CD4-positive, alpha-beta T cell (primary cell): ENCODE results near the gene ZSCAN22. TPM values are rescaled to one million over a fixed set of nuclear protein-coding genes. Genes with fewer than 3 reads are reported as not detected.

Experiments used
- ATAC-seq: fragments of 200-7000 bp; cut with Tn5 transposase; one replicate; pipeline ENCODE4 v1.10.0; 2022; ENCODE audit warnings: mild to moderate bottlenecking; ENCODE audit not compliant: poor library complexity
- CTCF ChIA-PET: fragments of 350-600 bp; sonication (Branson Sonifier 250); formaldehyde crosslinking; loops from one replicate; lab custom pipeline; 2021; ENCODE audit warnings: antibody characterized with exemption, inconsistent platforms; lab: Charles Lee
- POLR2A ChIA-PET: fragments of 350-600 bp; sonication (Branson Sonifier 250); formaldehyde crosslinking; loops from one replicate; lab custom pipeline; 2021; ENCODE audit warnings: antibody characterized with exemption, inconsistent platforms; lab: Charles Lee
- DNase-seq, 14 experiments: peaks; one replicate each; pipeline ENCODE4 v3.0.0-alpha.2; 2013 to 2020; ENCODE audit warnings: mixed read lengths in 2 of 14
- H3K27ac ChIP-seq, 2 donors: one replicate each; pipeline versions ENCODE4 v1.5.1 to v1.7.0; 2013; ENCODE audit warnings: low read length in 2 of 2, low read depth in 1 of 2, mild to moderate bottlenecking in 1 of 2
- H3K27me3 ChIP-seq, 2 experiments: 1 replicate in 1 of 2; 2 replicates in 1 of 2; pipeline versions ENCODE4 v1.6.1 to v1.7.0; 2013; ENCODE audit warnings: low read length in 2 of 2, control low read depth in 1 of 2, mild to moderate bottlenecking in 1 of 2, moderate library complexity in 1 of 2; ENCODE audit not compliant: insufficient read depth in 2 of 2, control insufficient read depth in 1 of 2
- H3K36me3 ChIP-seq: one replicate; pipeline ENCODE4 v1.6.1; 2013; ENCODE audit warnings: low read length, control low read depth; ENCODE audit not compliant: insufficient read depth
- H3K4me1 ChIP-seq: one replicate; pipeline ENCODE4 v1.6.1; 2013; ENCODE audit warnings: low read length, control low read depth; ENCODE audit not compliant: insufficient read depth
- H3K4me3 ChIP-seq: one replicate; pipeline ENCODE4 v1.5.1; 2013; ENCODE audit warnings: mild to moderate bottlenecking, low read length, moderate library complexity
- H3K9me3 ChIP-seq, 2 experiments: 1 replicate in 1 of 2; 2 replicates in 1 of 2; pipeline versions ENCODE4 v1.6.1 to v1.7.0; 2013; ENCODE audit warnings: low read length in 2 of 2, mild to moderate bottlenecking in 2 of 2, control low read depth in 1 of 2, moderate library complexity in 1 of 2; ENCODE audit not compliant: control insufficient read depth in 1 of 2, insufficient read depth in 1 of 2
- H3K27ac Mint-ChIP-seq: one replicate; pipeline ENCODE4 v1.8.0; 2020; ENCODE audit warnings: mixed read lengths
- H3K27me3 Mint-ChIP-seq: one replicate; pipeline ENCODE4 v1.8.0; 2021; ENCODE audit warnings: mixed read lengths
- H3K36me3 Mint-ChIP-seq: one replicate; pipeline ENCODE4 v1.8.0; 2021; ENCODE audit warnings: low read depth, mixed read lengths
- H3K4me1 Mint-ChIP-seq: one replicate; pipeline ENCODE4 v1.8.0; 2021; ENCODE audit warnings: low read depth, mixed read lengths
- H3K4me3 Mint-ChIP-seq: one replicate; pipeline ENCODE4 v1.8.0; 2020; ENCODE audit warnings: mild to moderate bottlenecking, mixed read lengths
- H3K9me3 Mint-ChIP-seq: one replicate; pipeline ENCODE4 v1.8.0; 2020; ENCODE audit warnings: mixed read lengths
- CTCF ChIP-seq: fragments of 200-600 bp; IDR thresholded peaks from one replicate; pipeline ENCODE4 v1.8.0; 2022; ENCODE audit warnings: antibody characterized with exemption, mild to moderate bottlenecking
- intact Hi-C, 2 experiments: fragments of 100-400 bp; cut with DNase I in 1 of 2; cut with micrococcal nuclease in 1 of 2; formaldehyde crosslinking; loops; one replicate each; pipeline versions ENCODE4 v1.15.1 to v1.9.0; 2023 to 2025; cut with DNase I, micrococcal nuclease
- total RNA-seq, 174 experiments: library from RNA in 2 of 174; stranded (reverse) in 2 of 174; gene quantifications; one replicate each; pipeline ENCODE4 v1.2.3 and lab custom pipeline; 2021 to 2026

ZSCAN22 gene
- total RNA-seq, 2 experiments from 2014 or later, result 0.77 to 0.81 TPM

- DNase-seq (no peak), ATAC-seq (no peak)
- no peak for TF ChIP-seq CTCF
- Histone ChIP-seq H3K27ac (no peak overlapping the region), H3K9me3 (peaks cover 29 to 51% of the 10 kb centered on the region in 2 experiments), H3K27me3 (no peaks in the 10 kb centered on the region), H3K4me1 (no peaks in the 10 kb centered on the region), H3K4me3 (no peak overlapping the region), H3K36me3 (peaks cover 66% of the 10 kb centered on the region)
- H3K27me3 Mint-ChIP-seq, result no peaks in the 10 kb centered on the region
- H3K9me3 Mint-ChIP-seq, result no peaks in the 10 kb centered on the region
- CTCF ChIA-PET, result no interaction called here
- H3K4me1 Mint-ChIP-seq, result no peaks in the 10 kb centered on the region
- no peak overlapping the region for H3K4me3 Mint-ChIP-seq
- H3K36me3 Mint-ChIP-seq, result peaks cover 90% of the 10 kb centered on the region
- POLR2A ChIA-PET, result no interaction called here
- no peak overlapping the region for H3K27ac Mint-ChIP-seq
- intact Hi-C loops, result no loop called here
Observed at GRCh38 chr19:58291943-58292342, 34.9 kb upstream of the ZSCAN22 start.

- ATAC-seq, result no peak
Observed at GRCh38 chr19:58294743-58295374, 31.9 kb upstream of the ZSCAN22 start.

GRCh38 chr19:58296104-58296503 lies 30.7 kb upstream of the ZSCAN22 start:
- H3K36me3 ChIP-seq, result peaks cover 45% of the 10 kb centered on the region
- CTCF ChIA-PET, result no interaction called here
- Mint-ChIP-seq H3K27me3 (no peaks in the 10 kb centered on the region), H3K27ac (no peak overlapping the region), H3K36me3 (peaks cover 89% of the 10 kb centered on the region), H3K9me3 (no peaks in the 10 kb centered on the region), H3K4me1 (no peaks in the 10 kb centered on the region), H3K4me3 (no peak overlapping the region)
- POLR2A ChIA-PET, result no interaction called here
- DNase-seq (no peak), ATAC-seq (no peak)
- no peak overlapping the region for H3K27ac ChIP-seq
- no peak for TF ChIP-seq CTCF
- H3K4me3 ChIP-seq, result no peak overlapping the region
- intact Hi-C loops, result no loop called here
- H3K4me1 ChIP-seq, result no peaks in the 10 kb centered on the region
- H3K27me3 ChIP-seq, result no peaks in the 10 kb centered on the region
- H3K9me3 ChIP-seq, result peaks cover 29 to 55% of the 10 kb centered on the region in 2 experiments

More at GRCh38 chr19:58294743-58295374, 31.9 kb upstream of the ZSCAN22 start:
- TF ChIP-seq CTCF, result no peak
- Mint-ChIP-seq H3K9me3 (no peaks in the 10 kb centered on the region), H3K27me3 (no peaks in the 10 kb centered on the region), H3K4me1 (no peaks in the 10 kb centered on the region), H3K4me3 (no peak overlapping the region), H3K27ac (no peak overlapping the region), H3K36me3 (peaks cover 84% of the 10 kb centered on the region)
- no peak for DNase-seq
- Histone ChIP-seq H3K36me3 (peaks cover 51% of the 10 kb centered on the region), H3K4me3 (no peak overlapping the region), H3K4me1 (no peaks in the 10 kb centered on the region), H3K27ac (no peak overlapping the region), H3K27me3 (no peaks in the 10 kb centered on the region), H3K9me3 (peaks cover 29 to 61% of the 10 kb centered on the region in 2 experiments)
- POLR2A ChIA-PET, result no interaction called here
- intact Hi-C loops, result no loop called here
- CTCF ChIA-PET, result interaction anchor here (1.3 kb wide), 1 partner anchor 14 kb away, joined by 3 read pairs; no protein-coding TSS in a partner anchor
